ENCODE results near the gene BRSK2. TPM values are rescaled to one million over a fixed set of nuclear protein-coding genes. Genes with fewer than 3 reads are reported as not detected.

Gene BRSK2
- total and polyA plus RNA-seq, 9 of the 15 experiments (the other 6 are each of a cell fraction or from before 2014, with no cell fraction given): 0.06 to 0.52 (median 0.18) TPM; not detected in 5

- TF ChIP-seq CLOCK (CRISPR knock-in tag; IDR thresholded peaks at IDR 0.05; ENCODE audit: borderline replicate concordance) (no peak), HNRNPH1 (optimal IDR thresholded peaks at IDR 0.05; ENCODE audit: low read depth, low read length) (no peak), RFX7 (CRISPR knock-in tag; IDR thresholded peaks at IDR 0.05) (no peak), CBX1 (IDR thresholded peaks at IDR 0.05; ENCODE audit: low read depth) (no peak), ZNF184 (CRISPR knock-in tag; IDR thresholded peaks at IDR 0.05) (no peak), SOX6 (IDR thresholded peaks at IDR 0.05) (no peak), MBD2 (IDR thresholded peaks at IDR 0.05; ENCODE audit: borderline replicate concordance, low read depth) (no peak), ZBED1 (IDR thresholded peaks at IDR 0.05) (no peak)
- TF ChIP-seq, protein P1, sequence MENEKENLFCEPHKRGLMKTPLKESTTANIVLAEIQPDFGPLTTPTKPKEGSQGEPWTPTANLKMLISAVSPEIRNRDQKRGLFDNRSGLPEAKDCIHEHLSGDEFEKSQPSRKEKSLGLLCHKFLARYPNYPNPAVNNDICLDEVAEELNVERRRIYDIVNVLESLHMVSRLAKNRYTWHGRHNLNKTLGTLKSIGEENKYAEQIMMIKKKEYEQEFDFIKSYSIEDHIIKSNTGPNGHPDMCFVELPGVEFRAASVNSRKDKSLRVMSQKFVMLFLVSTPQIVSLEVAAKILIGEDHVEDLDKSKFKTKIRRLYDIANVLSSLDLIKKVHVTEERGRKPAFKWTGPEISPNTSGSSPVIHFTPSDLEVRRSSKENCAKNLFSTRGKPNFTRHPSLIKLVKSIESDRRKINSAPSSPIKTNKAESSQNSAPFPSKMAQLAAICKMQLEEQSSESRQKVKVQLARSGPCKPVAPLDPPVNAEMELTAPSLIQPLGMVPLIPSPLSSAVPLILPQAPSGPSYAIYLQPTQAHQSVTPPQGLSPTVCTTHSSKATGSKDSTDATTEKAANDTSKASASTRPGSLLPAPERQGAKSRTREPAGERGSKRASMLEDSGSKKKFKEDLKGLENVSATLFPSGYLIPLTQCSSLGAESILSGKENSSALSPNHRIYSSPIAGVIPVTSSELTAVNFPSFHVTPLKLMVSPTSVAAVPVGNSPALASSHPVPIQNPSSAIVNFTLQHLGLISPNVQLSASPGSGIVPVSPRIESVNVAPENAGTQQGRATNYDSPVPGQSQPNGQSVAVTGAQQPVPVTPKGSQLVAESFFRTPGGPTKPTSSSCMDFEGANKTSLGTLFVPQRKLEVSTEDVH (IDR thresholded peaks at IDR 0.05; ENCODE audit: low read depth, partially characterized antibody): no peak
- TF ChIP-seq, protein P2, sequence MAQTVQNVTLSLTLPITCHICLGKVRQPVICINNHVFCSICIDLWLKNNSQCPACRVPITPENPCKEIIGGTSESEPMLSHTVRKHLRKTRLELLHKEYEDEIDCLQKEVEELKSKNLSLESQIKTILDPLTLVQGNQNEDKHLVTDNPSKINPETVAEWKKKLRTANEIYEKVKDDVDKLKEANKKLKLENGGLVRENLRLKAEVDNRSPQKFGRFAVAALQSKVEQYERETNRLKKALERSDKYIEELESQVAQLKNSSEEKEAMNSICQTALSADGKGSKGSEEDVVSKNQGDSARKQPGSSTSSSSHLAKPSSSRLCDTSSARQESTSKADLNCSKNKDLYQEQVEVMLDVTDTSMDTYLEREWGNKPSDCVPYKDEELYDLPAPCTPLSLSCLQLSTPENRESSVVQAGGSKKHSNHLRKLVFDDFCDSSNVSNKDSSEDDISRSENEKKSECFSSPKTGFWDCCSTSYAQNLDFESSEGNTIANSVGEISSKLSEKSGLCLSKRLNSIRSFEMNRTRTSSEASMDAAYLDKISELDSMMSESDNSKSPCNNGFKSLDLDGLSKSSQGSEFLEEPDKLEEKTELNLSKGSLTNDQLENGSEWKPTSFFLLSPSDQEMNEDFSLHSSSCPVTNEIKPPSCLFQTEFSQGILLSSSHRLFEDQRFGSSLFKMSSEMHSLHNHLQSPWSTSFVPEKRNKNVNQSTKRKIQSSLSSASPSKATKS (CRISPR knock-in tag; IDR thresholded peaks at IDR 0.05): no peak
Observed at GRCh38 chr11:1457856-1458255, 68.1 kb downstream of the BRSK2 start (continued).

Measured in K562 (cell line).